A673 (cell line): ENCODE measurements around the gene ZDHHC5.

ENCODE experiments used
- EZH2 ChIP-seq: fragments of 200-600 bp; sonication (generic); IDR thresholded peaks from 2 replicates; pipeline ENCODE4 v1.6.1; 2017; ENCODE audit warnings: borderline replicate concordance, low read depth, mild to moderate bottlenecking, mixed read lengths, antibody characterized with exemption, low read length; ENCODE audit not compliant: poor library complexity, severe bottlenecking
- TF ChIP-seq, protein P1 (sequence below): fragments of 300-800, 200-600 bp; sonication (generic); conservative IDR thresholded peaks from 2 replicates; pipeline ENCODE4 v1.5.1; 2017; ENCODE audit warnings: low read depth, mild to moderate bottlenecking, antibody characterized with exemption, low read length, moderate library complexity, mixed read lengths

DNA sequence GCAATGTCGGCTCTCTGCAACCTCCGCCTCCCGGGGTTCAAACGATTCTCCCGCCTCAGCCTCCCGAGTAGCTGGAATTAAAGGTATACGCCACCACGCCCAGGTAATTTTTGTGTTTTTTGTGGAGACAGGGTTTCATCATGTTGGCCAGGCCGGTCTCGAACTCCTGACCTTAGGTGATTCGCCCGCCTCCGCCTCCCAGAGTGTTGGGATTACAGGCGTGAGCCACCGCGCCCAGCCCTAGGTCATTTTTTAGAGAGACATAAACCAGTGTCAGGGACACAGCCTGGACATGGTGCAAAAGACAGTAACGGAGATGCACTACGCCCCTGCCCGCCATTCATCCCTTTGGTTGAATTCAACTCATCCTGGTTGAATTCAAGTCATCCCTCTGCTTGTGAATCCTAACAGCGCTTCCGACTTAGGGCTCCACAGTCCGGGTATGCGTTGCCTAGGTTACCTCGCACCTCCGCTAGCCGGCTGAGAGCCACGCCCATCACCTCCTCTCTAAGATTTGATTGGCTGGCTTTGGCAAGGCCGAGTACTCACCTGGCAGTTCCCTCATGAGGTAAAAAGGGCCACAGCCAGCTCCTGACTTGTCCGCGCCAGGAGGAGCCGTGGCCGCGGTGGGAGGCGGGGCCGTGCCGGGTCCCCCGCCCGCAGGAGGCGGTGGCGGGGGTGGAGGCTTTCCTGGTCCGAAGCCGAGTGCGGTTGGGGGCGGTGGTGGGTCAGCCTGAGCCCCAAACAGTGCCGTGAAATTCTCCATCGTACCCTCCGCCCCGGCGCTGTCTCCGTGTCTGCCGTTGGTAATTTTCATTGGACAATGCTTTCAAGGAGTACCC lies 43.7 kb downstream of the ZDHHC5 start, which contains the start of gene MED19:
- TF ChIP-seq, protein P1, sequence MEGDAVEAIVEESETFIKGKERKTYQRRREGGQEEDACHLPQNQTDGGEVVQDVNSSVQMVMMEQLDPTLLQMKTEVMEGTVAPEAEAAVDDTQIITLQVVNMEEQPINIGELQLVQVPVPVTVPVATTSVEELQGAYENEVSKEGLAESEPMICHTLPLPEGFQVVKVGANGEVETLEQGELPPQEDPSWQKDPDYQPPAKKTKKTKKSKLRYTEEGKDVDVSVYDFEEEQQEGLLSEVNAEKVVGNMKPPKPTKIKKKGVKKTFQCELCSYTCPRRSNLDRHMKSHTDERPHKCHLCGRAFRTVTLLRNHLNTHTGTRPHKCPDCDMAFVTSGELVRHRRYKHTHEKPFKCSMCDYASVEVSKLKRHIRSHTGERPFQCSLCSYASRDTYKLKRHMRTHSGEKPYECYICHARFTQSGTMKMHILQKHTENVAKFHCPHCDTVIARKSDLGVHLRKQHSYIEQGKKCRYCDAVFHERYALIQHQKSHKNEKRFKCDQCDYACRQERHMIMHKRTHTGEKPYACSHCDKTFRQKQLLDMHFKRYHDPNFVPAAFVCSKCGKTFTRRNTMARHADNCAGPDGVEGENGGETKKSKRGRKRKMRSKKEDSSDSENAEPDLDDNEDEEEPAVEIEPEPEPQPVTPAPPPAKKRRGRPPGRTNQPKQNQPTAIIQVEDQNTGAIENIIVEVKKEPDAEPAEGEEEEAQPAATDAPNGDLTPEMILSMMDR = no peak
- TF ChIP-seq EZH2 = no peak
